Measurements from ENCODE around the gene TFB2M.
"Not testable (repeated sequence)": the region's sequence is repeated elsewhere in the genome, so short reads cannot be mapped to it uniquely, and the experiment has no call there.

The TFB2M gene

GRCh38 chr1:246566128-246566812, at the start of gene TFB2M, which contains the start of gene CNST:
TSS of gene TFB2M (minus strand) at chr1:246566261. CDS start at chr1:246566138, 123 bp downstream.
TSS of gene CNST (plus strand) at chr1:246566456. CDS start at chr1:246591563, 25,107 bp downstream.
- DNase-seq = peak; percentile 66 to 98 (median 96)

DNA sequence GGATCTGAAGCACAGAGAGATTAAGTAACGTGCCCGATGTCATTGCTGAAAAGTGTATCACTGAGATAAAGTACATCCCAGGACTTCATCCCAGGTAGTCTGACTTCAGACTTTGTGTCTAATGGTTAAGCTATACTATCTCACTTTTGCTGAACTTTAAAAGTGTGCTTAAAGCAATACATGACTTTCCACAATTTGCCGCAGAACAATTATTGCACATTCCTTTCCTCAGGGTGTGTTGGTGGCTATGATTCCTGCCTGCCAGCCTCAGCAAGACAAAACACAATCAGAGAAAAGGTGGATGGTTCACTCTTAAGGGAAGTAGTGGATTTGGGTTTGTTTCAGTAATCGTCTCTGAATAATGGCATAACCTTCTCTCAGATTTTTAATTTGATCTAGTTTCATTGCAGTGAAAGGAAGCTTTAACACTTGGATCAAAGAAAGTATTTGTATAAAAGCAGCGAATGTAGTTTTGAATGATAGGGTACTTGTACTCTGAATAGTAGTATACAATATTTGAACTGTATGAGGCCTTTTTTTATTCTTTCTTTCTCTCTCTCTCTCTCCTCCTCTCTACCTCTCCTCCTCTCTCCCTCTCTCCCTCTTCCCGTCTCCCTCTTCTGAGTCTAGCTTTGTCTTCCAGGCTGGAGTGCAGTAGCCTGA, 47.2 kb upstream of the TFB2M start:
- DNase-seq = no peak

- no peak for DNase-seq
Measured at GRCh38 chr1:246609632-246610031, 43.6 kb upstream of the TFB2M start.

DNA sequence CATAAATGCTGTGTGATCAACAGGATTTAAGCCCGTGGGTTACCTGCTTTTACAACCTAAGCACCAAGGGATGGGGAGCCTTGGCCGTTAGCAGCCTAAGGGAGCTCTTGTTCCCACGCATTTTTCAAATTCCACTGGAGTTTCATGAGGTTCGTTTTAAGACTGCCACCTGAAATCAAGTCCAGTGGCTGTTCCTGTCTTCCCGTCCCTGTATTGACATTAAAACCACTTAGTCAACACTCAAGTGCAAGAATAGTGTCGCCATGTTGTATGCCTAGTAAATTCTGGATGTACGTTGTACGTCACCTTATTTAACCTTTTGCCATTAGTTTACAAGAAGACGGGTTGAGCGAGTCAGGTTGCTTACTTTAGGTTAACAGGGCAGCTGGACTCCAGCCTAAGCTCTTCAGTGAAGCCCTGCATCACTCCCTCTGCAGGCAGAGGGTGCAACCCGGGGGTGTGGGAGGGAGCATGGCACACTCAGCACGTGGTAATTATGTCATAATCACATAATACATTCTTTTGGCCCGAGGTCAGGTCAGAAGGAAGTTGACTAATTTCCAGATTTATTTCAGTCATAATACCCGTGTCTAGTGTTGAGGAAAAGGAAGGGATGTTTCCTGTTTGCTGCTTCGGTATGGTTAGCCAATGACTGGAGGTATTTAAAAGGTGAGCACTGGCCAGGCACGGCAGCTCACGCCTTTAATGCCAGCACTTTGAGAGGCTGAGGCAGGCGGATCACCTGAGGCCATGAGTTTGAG, 42.7 kb upstream of the TFB2M start:
- peak in 1 of 14 donors; percentile 24 for DNase-seq

GRCh38 chr1:246607462-246607861, 41.4 kb upstream of the TFB2M start:
- no peak for DNase-seq

DNA sequence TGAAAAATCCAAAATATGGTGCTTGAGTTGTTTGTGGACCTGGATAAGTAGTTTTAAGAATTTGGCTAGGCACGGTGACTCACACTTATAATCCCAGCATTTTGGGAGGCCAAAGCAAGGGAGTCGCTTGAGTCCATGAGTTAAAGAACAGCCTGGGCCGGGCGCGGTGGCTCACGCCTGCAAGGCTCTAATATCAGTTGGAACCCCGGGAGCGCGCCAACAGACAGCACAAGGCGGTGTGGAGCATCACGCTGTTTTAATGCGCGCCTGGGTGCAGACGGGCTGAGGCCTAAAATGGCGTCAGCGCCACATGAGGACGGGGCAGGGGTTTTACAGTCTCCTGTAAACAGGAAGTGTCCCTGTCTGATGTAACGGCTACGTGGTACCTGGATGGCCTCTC, 39.2 kb upstream of the TFB2M start:
- not testable (repeated sequence) for DNase-seq

DNA sequence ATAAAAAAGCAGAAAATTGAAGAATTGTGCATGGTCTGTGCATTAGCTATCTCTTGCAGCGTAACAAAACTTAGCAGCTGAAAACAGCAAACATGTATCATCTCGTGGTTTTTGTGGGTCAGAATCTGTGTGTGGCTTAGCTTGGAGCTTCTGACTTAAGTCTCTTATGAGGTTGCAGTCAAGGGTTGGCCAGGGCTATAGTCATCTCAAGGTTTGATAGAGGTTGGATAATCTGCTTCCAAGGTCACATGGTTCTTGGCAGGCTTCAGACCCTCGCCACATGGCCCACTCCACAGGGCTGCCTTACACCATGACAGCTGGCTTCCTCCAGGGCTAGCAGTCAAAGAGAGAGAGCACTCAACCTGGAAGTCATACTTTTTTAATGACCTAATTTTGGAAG, 36.1 kb upstream of the TFB2M start:
- DNase-seq = peak in 1 of 14 donors; percentile 82

DNA sequence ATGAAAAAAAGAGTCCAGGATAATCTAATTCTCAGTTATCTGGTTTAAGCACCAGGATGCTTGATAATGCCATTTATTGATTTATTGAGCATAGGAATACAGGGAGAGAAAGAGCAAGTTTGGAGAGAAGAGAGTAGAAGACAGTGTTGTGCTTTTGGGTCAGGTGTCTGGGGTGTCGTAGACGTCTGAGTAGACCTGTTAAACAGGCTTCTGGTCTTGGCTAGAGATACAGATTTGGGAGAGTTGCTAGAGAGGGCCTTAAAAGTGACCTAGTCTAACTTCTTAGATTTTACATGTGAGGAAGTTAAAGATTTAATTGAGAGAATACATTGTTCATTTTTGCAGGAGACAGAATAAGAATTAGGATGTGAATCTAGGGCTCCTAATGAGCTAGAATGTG, 34.5 kb upstream of the TFB2M start:
- no peak for DNase-seq

DNA sequence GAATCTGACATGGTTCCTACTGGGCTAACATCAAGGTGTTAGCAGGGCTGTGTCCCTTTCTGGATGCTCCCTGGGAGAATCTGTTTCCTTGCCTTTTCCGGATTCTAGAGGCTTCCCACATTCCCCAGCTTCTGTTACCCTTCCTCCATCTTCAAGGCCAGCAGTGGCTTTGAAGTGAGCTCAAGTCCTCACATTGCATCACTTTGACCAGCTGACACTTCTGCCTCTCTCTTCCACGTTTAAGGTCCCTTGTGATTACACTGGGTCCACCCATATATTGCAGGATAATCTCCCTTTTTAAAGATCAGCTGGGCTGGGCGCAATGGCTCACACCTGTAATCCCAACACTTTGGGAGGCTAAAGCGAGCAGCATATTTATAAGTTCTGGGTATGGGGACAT, 33.3 kb upstream of the TFB2M start:
- DNase-seq = no peak

DNA sequence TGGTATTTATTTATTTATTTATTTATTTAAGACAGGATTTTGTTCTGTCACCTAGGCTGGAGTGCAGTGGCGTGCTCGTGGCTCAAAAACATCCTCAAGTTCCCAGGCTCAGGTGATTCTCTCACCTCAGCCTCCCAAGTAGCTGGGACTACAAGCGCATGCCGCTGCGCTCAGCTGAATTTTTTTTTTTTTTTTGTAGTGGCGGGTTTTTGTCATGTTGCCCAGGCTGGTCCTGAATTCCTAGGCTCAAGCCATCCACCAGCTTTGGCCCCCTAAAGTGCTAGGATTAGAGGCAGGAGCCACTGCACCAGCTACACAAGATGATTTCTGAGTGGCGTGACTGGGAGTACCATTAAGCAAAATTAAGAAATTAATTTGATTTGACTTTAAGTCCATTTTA, 31.9 kb upstream of the TFB2M start:
- peak in 1 of 14 donors; percentile 41 for DNase-seq

DNA sequence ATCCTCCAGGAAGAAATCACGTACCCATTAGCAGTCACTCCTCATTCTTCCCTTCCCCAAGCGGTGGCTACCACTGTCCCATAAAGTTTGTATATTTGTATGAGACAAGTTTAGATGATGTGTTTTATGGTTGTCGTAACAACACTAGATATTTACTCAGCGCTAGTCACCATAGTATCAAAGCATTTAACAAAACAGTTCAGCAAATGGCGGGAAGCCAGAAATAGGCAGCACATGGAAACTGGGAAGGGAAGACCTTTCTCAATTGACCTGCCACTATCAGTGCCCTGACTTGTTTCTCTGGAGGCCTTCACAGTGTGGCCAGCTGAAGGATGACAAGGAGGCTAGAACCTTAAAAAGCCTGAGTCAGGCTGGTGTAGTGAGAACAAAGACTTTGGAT, 31.3 kb upstream of the TFB2M start:
- no peak for DNase-seq

DNA sequence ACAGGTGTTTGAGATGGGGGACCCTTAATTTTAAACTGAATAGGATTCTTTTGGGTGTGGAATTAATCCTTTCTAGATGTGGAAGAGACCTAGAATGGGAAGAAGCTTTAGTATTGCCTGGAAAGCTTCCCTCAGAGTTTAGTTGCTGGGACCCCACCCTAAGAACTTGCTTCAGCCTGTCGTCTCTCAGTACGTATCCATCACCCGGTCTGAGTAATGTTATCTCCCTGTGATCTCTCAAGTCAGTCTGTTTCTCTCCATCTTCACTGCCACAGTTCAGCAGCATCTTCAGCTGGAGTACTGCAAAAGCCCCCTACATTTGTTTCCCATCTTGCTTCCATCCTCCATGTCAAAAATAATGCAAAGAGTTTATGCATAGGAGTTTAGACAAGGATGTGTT, 29.1 kb upstream of the TFB2M start:
- DNase-seq = no peak

DNA sequence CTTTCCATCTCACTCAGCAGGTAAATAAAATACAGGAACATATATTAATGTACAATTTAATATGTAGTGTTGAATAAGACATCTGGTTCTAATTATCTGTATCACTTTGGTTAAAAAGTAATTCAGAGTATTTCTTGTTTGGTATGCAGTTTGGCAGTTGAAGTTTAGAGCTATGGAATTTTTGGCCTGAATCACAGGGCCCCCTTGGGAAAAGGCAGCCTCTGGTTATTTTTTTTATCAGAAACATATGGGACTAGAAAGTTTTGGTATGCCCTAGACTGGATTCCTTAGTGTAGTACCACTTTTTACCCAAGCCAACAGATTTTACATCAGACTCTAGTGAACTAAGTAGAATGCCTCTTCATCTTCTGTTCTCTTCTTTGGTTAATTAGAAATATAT, 26.6 kb upstream of the TFB2M start:
- no peak for DNase-seq

- no peak for DNase-seq
Measured at GRCh38 chr1:246591958-246592357, 25.9 kb upstream of the TFB2M start.

DNA sequence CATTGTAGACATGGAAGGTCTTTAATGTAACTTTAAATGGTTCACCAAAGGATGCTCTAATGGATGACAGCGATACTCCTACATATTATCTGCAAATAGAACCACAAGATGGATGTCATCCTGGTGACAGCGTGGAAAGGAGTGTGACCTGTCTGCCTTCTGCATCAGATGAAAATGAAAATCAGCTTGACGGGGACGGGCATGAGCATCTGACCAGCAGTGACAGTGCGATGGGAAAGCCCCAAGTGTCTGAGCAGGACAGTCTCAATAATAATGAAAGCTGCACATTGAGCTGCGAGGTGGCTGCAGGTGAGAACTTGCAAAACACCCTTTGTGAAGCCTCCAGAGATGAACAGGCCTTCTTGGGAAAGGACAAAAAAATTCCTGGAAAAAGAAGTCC, 25.4 kb upstream of the TFB2M start:
- DNase-seq = no peak

GRCh38 chr1:246591047-246591446, 25.0 kb upstream of the TFB2M start:
- no peak for DNase-seq

DNA sequence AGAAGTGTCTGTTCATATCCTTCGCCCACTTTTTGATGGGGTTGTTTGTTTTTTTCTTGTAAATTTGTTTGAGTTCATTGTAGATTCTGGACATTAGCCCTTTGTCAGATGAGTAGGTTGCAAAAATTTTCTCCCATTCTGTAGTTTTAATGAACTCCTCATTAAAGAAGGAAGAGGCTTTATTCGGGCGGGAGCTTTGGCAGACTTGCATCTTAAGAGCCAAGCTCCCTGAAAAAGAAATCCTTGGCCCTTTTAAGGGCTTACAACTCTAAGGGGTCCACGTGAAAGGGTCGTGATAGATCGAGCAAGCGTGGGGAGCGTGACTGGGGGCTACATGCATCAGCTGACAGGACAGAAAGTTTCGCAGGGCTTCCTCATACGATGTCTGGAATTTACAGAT, 23.9 kb upstream of the TFB2M start:
- not testable (repeated sequence) for DNase-seq

DNA sequence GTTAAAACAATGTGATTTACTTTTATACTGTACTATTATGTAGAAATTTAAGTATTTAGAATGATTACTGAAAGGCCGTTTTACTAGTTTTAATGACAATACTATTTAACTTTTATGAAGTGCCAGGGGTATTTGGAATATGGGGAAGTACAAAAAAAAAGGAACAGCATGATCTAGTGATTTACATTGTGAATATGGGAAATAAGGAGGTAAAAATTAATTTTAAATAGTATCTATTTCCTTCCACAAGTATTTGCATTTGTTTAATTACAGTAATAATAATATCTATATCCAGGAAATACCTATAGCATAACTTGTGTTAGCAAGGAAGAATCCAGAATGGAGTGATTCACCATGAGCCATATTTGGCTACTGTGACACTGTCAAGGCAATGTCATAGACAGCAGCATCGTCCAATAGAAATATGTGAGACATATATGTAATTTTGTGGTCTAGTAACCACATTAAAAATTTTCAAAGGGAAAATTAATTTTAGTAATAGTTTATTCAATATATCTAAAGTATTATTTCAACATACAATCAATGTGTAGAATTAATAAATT, 22.2 kb upstream of the TFB2M start:
- no peak for DNase-seq

DNA sequence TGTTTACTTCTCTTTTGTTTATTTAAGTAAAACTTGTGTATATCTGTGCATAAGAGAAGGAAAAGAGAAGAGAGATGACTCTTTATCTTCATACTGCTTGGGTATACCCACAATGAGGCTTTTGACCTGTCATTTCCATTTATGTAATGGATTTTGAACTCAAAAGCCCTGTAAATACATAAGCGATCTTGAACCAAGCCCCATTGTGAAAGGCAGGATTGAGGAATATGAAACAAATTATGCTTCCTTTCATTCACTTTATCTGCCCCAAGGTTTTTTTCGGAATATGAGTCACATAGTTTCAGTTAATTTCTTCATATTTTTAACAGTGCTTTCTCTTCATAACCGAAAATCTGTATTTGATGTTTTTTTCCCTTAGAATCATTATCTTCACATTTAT, 21.5 kb upstream of the TFB2M start:
- no peak for DNase-seq

DNA sequence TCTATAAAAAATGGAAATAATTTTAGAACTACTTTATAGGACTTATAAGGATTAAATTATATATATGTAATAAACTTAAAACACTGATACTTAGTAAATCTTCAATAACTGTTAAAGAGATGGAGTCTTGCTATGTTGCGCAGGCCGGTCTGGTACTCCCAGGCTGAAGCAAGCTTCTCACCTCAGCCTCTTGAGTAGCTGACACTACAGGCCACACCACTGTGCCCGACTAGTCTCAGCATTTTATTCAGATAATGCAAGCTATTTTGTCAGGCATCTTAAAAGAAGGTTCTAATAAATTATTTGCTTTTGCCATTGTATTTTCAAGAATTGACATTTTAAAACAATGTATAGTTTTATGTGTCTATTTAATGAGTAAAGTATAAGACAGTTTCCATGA, 21.0 kb upstream of the TFB2M start:
- no peak for DNase-seq

DNA sequence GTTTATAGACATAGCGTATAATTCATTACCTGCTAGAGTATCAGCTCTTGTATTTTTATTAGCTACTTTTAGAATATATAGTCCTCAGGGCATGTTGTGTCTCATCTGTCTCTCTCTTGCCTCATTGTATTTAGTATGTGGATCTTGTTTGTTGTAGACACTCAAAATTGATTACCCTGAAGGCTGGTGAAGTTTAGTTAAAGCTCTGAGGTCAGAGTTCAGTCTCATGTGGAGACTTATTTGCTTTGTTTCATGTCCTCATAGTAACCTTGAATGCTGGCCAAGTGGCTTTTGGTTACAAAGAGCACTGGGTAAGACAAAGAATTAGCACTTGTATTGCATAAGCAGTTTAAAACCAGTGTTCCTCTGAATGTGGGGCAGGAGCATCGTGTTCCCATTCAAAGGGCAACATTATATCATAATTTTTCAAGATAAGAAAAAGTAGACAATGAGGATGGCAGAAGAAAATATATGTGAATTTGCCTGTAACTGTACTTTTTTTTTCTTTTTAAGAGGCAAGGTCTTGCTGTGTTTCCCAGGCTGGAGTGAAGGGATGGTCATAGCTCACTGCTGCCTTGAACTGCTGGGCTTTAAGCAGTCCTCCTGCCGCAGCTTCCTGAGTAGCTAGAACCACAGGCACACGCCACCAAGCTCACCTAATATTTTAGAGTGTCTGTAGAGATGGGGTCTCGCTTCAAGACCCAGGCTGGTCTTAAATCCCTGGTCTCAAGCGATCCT, 17.6 kb upstream of the TFB2M start:
- peak in 1 of 14 donors; percentile 1 for DNase-seq

GRCh38 chr1:246583056-246583440, 17.0 kb upstream of the TFB2M start:
- DNase-seq = no peak

Measured in C1 segment of cervical spinal cord (tissue), 14 donors.